Endothelial cell of umbilical vein (primary cell): ENCODE results near the gene FBXW7. TPM values are rescaled to one million over a fixed set of nuclear protein-coding genes. Genes with fewer than 3 reads are reported as not detected.

Experiments
- BruUV-seq: library from RNA; stranded (reverse); fragments of 400-500 nt; replicated peaks from 2 replicates; lab custom pipeline; 2021; lab: Mats Ljungman, UMichigan
- CTCF ChIA-PET: fragments of 300-600, 350-600 bp; sonication (Branson Sonifier 250); formaldehyde crosslinking; loops from one replicate; lab custom pipeline; 2021; ENCODE audit warnings: antibody characterized with exemption, inconsistent platforms; lab: Charles Lee
- POLR2A ChIA-PET: fragments of 300-600, 350-600 bp; sonication (Branson Sonifier 250); formaldehyde crosslinking; loops from one replicate; lab custom pipeline; 2021; ENCODE audit warnings: antibody characterized with exemption, inconsistent platforms; lab: Charles Lee
- DNase-seq: peaks from one replicate; pipeline ENCODE4 v3.0.0-alpha.2; 2011; ENCODE audit warnings: low read depth, low spot score
- FAIRE-seq: peaks from 2 replicates; lab custom pipeline; 2011; peaks lifted over from hg19 to GRCh38; lab: Jason Lieb, UNC
- H2AFZ ChIP-seq: 2 replicates; pipeline ENCODE4 v1.6.0; 2012; ENCODE audit warnings: low read depth, low read length, control low read depth, inconsistent platforms
- H3K27ac ChIP-seq: 2 replicates; pipeline ENCODE4 v1.5.1; 2011; ENCODE audit warnings: low read depth, mild to moderate bottlenecking, control low read depth, low read length, moderate library complexity; ENCODE audit not compliant: insufficient read depth
- H3K27me3 ChIP-seq, 2 experiments: 2 replicates each; pipeline versions ENCODE4 v1.6.0 to v1.6.1; 2011; ENCODE audit warnings: low read length in 2 of 2, mixed read lengths in 1 of 2; ENCODE audit not compliant: control insufficient read depth in 2 of 2, insufficient read depth in 2 of 2
- H3K36me3 ChIP-seq, 2 experiments: 2 replicates in 1 of 2; 3 replicates in 1 of 2; pipeline ENCODE4 v1.5.1; 2011; ENCODE audit warnings: low read length in 2 of 2, mild to moderate bottlenecking in 1 of 2, moderate library complexity in 1 of 2; ENCODE audit not compliant: control insufficient read depth in 2 of 2, insufficient read depth in 2 of 2; ENCODE audit errors: extremely low read depth in 1 of 2
- H3K4me1 ChIP-seq: 3 replicates; pipeline ENCODE4 v1.5.1; 2011; ENCODE audit warnings: mild to moderate bottlenecking, low read length; ENCODE audit not compliant: control insufficient read depth, insufficient read depth; ENCODE audit errors: extremely low read depth
- H3K4me2 ChIP-seq: 2 replicates; pipeline ENCODE4 v1.6.1; 2011; ENCODE audit warnings: low read length, control low read depth, mixed read lengths; ENCODE audit not compliant: insufficient read depth
- H3K4me3 ChIP-seq, 3 experiments: fragments of 200-600 bp in 1 of 3; sonication (generic), shearing (Covaris generic) in 1 of 3; replicated peaks in 1 of 3; 2 replicates each; pipeline ENCODE4 v1.5.1; 2011 to 2016; ENCODE audit warnings: control low read depth in 3 of 3, low read length in 3 of 3, mild to moderate bottlenecking in 2 of 3, inconsistent platforms in 1 of 3, low read depth in 1 of 3, moderate library complexity in 1 of 3; ENCODE audit not compliant: insufficient read depth in 1 of 3
- H3K79me2 ChIP-seq: 2 replicates; pipeline ENCODE4 v1.6.0; 2012; ENCODE audit warnings: low read length, inconsistent platforms; ENCODE audit not compliant: control insufficient read depth, insufficient read depth
- H3K9ac ChIP-seq: replicated peaks from 2 replicates; pipeline ENCODE3; 2011; ENCODE audit warnings: low read length, control low read depth; ENCODE audit not compliant: insufficient read depth; ENCODE audit errors: extremely low read depth
- H3K9me1 ChIP-seq: replicated peaks from 3 replicates; pipeline ENCODE4 v1.6.0; 2011; ENCODE audit warnings: mild to moderate bottlenecking, low read length; ENCODE audit not compliant: control insufficient read depth, insufficient read depth; ENCODE audit errors: extremely low read depth
- H3K9me3 ChIP-seq: replicated peaks from 2 replicates; pipeline ENCODE4 v1.5.1; 2012; ENCODE audit warnings: low read length, inconsistent platforms; ENCODE audit not compliant: control insufficient read depth, insufficient read depth
- H4K20me1 ChIP-seq: replicated peaks from 2 replicates; pipeline ENCODE3; 2011; ENCODE audit warnings: mild to moderate bottlenecking, low read length; ENCODE audit not compliant: control insufficient read depth, insufficient read depth; ENCODE audit errors: extremely low read depth
- CTCF ChIP-seq, 2 donors: IDR thresholded peaks; 1 replicate in 1 of 2; 2 replicates in 1 of 2; pipeline ENCODE4 v1.5.1; 2011; ENCODE audit warnings: low read length in 2 of 2, mild to moderate bottlenecking in 2 of 2, moderate library complexity in 2 of 2, control low read depth in 1 of 2, inconsistent platforms in 1 of 2, low read depth in 1 of 2; ENCODE audit not compliant: insufficient read depth in 1 of 2; ENCODE audit errors: extremely low read depth in 1 of 2
- EZH2 ChIP-seq: IDR thresholded peaks from 2 replicates; pipeline ENCODE4 v1.6.1; 2012; ENCODE audit warnings: borderline replicate concordance, low read depth, mild to moderate bottlenecking, moderate library complexity, low read length, inconsistent platforms; ENCODE audit not compliant: severe bottlenecking
- FOS ChIP-seq: IDR thresholded peaks from 2 replicates; pipeline ENCODE4 v1.6.1; 2011; ENCODE audit warnings: mild to moderate bottlenecking, low read length, moderate library complexity, borderline replicate concordance; ENCODE audit not compliant: insufficient read depth
- GATA2 ChIP-seq: IDR thresholded peaks from 2 replicates; pipeline ENCODE4 v1.7.0; 2011; ENCODE audit warnings: low read depth, mild to moderate bottlenecking, moderate library complexity, mixed read lengths, low read length; ENCODE audit not compliant: insufficient read length, insufficient read depth
- JUN ChIP-seq: IDR thresholded peaks from 2 replicates; pipeline ENCODE4 v1.6.1; 2011; ENCODE audit warnings: borderline replicate concordance, low read depth; ENCODE audit not compliant: insufficient read length, insufficient read depth
- MAX ChIP-seq: IDR thresholded peaks from 2 replicates; pipeline ENCODE4 v1.6.1; 2011; ENCODE audit not compliant: insufficient read depth, insufficient read length
- MYC ChIP-seq: IDR thresholded peaks from one replicate; pipeline ENCODE4 v1.6.1; 2011; ENCODE audit warnings: mild to moderate bottlenecking, low read depth, low read length
- POLR2A ChIP-seq: IDR thresholded peaks from 2 replicates; pipeline ENCODE4 v1.6.1; 2012; ENCODE audit warnings: low read depth, mild to moderate bottlenecking, control low read depth, low read length
- POLR2AphosphoS5 ChIP-seq: IDR thresholded peaks from 2 replicates; pipeline ENCODE4 v1.6.1; 2012; ENCODE audit warnings: low read depth, mild to moderate bottlenecking, control low read depth, low read length, moderate library complexity; ENCODE audit not compliant: insufficient read depth
- dilution Hi-C: fragments of 300-500 bp; cut with MboI; formaldehyde crosslinking; loops from one replicate; pipeline ENCODE4 v1.15.0; 2019; ENCODE audit warnings: low sequenced_read_pairs; ENCODE audit not compliant: extremely low pct_ligation_motif_present
- intact Hi-C: fragments of 100-400 bp; cut with micrococcal nuclease; formaldehyde crosslinking; loops from one replicate; pipeline ENCODE4 v1.10.0; 2022
- polyA plus RNA-seq, 4 experiments: library from polyadenylated mRNA; depleted of rRNA in 3 of 4; stranded (reverse) in 3 of 4; unstranded in 1 of 4; fragments of >200 nt; gene quantifications; 2 replicates each; pipeline versions ENCODE4 v1.2.1 to v1.2.3, GENCODE V29; 2011 to 2012; ENCODE audit warnings: missing spikeins in 1 of 4
- total RNA-seq: library from RNA; stranded (reverse); gene quantifications from 2 replicates; pipeline ENCODE4 v1.2.3, GENCODE V29; 2021

Gene FBXW7
- total and polyA plus RNA-seq, 2 donors (not counting 3 experiments of a cell fraction or from before 2014, with no cell fraction given): 7.0 to 28.1 TPM

GRCh38 chr4:152322656-152323055 lies 213.2 kb downstream of the FBXW7 start:
- BruUV-seq: no TSS peak
- Histone ChIP-seq H3K9ac (no peak overlapping the region), H3K27ac (no peak overlapping the region), H3K79me2 (no peaks in the 10 kb centered on the region), H3K27me3 (no peaks in the 10 kb centered on the region), H3K4me2 (no peak overlapping the region), H3K9me3 (no peaks in the 10 kb centered on the region), H3K36me3 (peaks cover 3 to 6% of the 10 kb centered on the region in 2 experiments), H3K4me1 (no peaks in the 10 kb centered on the region), H4K20me1 (no peaks in the 10 kb centered on the region), H3K9me1 (no peaks in the 10 kb centered on the region), H2AFZ (no peak overlapping the region), H3K4me3 (no peak overlapping the region)
- CTCF ChIA-PET: interaction anchor here (1.0 kb wide), 1 partner anchor 25 kb away, joined by 3 read pairs; no protein-coding TSS in a partner anchor
- POLR2A ChIA-PET: no interaction called here
- intact Hi-C loops (no loop called here), dilution Hi-C loops (no loop called here)
- TF ChIP-seq MYC (no peak), FOS (no peak), MAX (no peak), GATA2 (no peak), CTCF (IDR thresholded peaks at IDR 0.05; ENCODE audit: extremely low read depth in 1 of 2, insufficient read depth in 1 of 2, low read depth in 1 of 2, low read length in 2 of 2) (no peak), POLR2A (no peak), JUN (no peak), EZH2 (no peak), POLR2AphosphoS5 (no peak)
- FAIRE-seq (no peak), DNase-seq (no peak)
